HG03095 (cell line): ENCODE data around the gene MFAP3.
A peak's percentile ranks its signal among the peaks of the same experiment; 100 is the strongest.
"Not testable (repeated sequence)": the region's sequence is repeated elsewhere in the genome, so short reads cannot be mapped to it uniquely, and the experiment has no call there.

Source experiments
- ATAC-seq: cut with Tn5 transposase; IDR thresholded peaks from one replicate; pipeline ENCODE4 v1.9.1; 2021; ENCODE audit warnings: moderate library complexity; ENCODE audit not compliant: unreplicated experiment

The MFAP3 gene

DNA sequence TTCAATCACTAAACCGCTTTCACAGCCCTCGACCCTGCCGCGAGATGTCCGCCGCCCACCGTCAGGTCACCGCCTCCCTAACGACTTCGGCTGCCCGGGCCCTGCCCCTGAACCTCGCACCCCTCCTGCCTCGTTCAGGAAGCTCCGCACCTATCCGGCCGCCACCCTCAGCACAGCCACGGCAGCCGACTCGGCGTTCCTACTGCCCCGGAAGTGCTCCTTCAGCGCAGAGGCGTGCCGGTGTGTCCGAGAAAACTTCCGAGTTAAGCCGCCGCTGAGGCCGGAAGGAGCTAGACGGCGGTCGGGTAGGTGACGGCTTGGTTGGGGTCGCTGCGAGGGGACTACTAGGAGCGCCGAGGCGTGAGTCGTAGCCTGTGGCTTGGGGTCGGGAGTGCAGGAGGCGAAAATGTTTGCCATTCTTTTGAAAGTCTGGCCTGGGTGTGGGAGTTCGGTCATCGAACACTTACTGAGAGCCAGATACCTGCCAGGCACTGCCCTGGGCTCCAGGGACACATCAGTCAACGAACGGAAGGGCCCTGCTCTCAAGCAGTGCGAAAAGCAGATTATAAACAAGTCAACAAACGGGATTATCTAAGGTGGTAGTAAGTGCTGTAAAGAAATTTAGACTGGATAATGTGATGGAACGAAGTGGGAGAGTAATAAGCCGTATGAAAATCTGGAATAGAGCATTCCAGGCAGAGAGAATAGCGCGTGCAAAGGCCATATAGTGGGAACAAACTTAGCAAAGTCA is at the start of gene MFAP3, which contains the start of gene FAM114A2:
Gene MFAP3 (plus strand): TSS at position 261 of the 751 bp plus-strand sequence. CDS start 10,756 bp downstream, outside the sequence.
Gene FAM114A2 (minus strand): TSS at position 204 of the 751 bp plus-strand sequence. CDS start 3,957 bp downstream, outside the sequence.
- peak; percentile 98 for ATAC-seq

DNA sequence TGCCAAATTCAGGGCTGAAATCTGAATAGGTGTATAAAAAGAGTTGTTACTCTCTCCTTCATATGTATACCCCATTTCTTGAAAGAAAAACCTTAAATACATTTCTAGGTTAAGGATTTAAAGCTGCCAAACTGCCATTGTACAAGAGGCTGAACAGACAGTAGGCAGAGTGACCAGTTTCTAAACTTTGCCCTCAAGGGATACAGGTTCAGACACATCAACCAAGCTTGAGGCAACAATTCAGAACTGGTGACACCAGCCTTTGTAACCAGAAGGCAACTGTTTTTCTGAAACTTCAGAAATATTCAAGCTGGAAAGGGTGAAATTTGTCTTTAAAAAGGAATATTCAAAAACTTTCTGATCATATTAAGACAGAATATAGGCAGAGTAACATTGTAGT is 47.6 kb upstream of the MFAP3 start:
- no peak for ATAC-seq

DNA sequence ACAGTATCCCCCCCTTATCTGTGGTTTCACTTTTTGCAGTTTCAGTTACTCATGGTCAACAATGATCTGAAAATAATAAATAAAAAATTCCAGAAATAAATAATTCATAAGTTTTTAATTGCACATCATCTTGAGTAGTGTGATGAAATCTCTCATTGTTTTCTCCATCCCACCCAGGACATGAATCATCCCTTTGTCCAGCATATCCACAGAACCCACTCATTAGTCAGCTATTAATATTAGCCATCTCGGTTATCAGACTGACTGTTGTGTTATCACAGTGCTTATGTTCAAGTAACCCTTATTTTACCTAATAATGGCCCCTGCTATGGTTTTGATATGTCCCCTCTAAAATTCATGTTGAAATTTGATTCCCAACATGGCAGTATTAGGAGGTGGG is 40.8 kb upstream of the MFAP3 start:
- no peak for ATAC-seq

DNA sequence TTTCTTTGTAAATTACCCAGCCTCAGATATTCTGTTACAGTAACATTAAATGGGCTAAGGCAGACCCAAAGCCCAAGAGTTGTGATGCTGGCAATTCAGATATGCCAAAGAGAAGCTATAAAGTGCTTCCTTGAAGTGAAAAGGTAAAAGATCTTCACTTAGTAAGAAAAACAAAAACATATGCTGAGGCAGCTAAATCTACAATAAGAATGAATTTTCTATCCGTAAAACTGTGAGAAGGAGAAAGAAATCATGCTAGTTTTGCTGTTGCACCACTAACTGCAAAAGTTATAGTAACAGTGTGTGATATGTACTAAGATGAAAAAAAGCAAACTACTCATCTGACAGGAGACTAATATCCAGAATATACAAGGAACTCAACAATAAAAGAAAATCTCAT is 40.0 kb upstream of the MFAP3 start:
- ATAC-seq, result no peak

DNA sequence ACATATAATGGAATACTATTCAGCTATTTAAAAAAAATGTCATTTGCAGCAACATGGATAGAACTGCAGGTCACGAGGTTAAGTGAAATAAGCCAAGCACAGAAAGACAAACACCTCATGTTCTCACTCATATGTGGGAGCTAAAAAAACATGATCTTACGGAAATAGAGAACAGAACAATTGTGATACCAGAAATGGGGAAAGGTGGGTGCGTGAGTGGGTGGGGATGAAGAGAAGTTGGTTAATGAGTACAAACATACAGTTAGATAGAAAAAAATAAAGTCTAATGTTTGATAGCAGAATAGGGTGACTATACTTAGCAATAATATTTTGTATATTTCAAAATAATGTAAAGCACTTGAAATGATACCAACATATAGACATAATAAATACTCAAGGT is 38.8 kb upstream of the MFAP3 start:
- no peak for ATAC-seq

DNA sequence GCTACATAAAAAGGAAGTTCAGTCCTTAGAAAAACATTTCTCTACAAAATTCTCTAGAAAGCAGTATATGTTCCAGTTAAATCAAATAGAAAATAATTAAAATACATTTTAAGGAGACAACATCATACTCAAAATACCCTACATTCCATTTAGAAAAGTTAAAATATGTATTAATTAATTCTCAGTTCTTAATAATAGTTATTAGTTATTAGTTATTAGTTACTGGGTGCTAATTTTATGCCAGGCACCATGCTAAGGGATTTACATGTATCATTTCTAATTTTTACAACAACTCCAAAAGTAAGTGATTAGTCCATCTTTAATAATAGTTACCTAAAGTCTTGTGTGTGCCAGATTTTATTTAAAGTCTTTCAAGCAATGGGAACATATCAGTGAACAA is 38.1 kb upstream of the MFAP3 start:
- no peak for ATAC-seq

DNA sequence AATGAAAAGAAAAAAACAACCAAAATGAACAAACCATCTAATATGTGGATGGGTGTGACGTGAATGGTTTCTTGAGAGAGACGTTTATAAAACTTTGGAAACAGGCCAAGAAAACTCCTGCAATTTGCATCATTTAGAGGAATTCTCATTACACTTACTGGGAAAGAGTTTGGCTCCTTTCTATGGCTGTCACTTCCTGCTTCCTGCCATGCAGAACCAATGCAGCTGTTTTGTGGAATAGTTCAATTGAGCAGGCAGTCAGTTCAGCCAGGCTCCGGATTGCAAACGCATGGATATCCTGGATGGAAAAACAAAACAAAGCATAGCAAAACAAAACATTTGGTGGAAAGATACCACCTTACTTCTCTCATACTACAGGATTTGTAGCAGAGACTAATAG is 36.7 kb upstream of the MFAP3 start:
- no peak for ATAC-seq

DNA sequence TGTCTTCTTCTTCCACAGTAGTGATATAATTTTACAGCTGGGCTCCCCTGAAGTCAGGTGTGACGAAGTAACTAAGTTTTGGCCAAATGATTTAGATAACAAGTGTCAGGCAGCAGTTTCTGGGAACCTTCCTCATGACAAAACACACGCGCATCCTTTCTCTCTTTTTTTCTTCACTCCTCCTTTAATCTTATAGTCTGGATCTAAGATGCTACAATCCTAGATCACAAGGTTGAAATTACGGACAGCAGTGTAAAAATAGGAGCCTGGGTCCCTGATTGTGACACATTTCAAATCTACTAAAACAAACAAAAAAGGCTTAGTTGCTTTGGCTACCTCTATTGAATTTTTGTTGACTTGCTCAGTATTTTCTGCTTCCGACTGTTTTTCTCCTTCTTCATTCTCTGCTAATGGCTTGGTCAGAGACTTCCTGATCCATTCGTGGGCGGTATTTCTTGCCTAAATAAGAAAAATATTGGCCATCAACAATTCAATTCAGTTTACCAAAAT is 36.2 kb upstream of the MFAP3 start:
- no peak for ATAC-seq

DNA sequence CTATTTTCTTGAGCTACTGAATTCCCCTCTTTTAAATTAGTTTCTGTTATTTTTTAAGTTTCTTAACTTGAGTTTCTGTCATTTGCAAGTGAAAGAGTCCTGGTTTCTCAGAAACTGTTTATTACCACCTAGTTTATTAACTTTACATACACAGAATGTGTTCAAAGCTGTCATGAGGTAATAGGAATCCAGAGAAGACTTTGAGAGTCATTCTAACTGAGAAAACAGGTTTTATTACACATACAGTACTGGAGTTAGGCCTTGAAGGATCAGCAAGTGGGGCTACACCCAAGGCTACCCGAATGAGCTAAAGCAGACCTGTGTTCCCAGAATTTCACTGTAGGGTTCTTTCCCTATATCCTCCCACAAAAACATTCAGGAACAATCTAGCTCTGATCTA is 33.1 kb upstream of the MFAP3 start:
- ATAC-seq, result no peak

DNA sequence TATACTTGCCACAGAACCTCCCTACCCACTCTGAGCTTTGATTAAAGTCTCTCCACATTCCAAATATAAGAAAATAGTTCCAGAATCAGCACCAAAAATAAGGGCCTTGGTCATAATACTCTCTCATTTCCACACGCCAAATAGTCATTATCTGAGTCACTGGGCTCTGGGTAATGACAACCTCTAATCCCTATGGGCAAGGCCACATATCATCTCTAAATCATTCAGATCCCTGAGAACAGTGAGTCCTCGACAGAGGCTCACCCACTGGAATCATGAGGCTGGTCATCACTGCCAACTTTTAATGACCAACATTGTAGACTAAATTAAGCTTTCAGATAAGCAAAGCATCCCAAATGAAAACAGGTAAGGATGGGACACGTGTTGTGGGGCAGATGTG is 28.1 kb upstream of the MFAP3 start:
- no peak for ATAC-seq

DNA sequence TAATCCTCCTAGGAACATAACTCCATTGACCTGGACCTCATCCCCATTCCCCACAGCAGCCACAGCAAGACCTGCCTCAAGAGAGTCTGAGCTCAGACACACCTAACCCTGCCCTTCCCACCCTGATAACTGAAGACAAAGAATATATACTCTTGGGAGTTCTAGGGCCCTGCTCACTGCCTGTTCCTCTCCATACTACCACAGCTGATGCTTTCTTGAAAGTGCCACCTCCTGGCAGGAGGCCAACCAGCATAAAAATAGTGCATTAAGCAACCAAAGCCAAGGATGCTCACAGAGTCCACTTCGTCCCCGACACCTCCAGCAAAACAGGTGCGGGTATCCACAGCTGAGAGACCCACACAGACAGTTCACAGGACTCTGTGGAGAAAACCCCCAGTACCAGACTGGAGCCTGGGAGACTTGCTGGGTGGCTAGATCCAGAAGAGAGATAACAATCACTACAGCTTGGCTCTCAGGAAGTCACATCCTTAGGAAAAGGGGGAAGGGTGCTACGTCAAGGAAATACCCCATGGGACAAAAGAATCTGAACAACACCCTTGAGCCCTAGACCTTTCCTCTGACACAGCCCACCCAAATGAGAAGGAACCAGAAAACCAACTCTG is 23.6 kb upstream of the MFAP3 start:
- no peak for ATAC-seq

DNA sequence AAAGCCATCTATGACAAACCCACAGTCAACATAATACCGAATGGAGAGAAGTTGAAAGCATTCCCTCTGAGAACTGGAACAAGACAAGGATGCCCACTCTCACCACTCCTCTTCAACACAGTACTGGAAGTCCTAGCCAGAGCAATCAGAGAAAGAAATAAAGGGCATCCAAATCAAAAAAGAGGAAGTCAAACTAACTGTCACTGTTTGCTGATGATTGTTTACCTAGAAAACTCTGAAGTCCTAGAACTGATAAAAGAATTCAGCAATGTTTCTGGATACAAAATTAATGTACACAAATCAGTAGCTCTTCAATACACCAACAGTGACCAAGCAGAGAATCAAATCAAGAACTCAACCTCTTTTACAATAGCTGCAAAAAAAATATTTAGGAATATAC is 19.8 kb upstream of the MFAP3 start:
- not testable (repeated sequence) for ATAC-seq

DNA sequence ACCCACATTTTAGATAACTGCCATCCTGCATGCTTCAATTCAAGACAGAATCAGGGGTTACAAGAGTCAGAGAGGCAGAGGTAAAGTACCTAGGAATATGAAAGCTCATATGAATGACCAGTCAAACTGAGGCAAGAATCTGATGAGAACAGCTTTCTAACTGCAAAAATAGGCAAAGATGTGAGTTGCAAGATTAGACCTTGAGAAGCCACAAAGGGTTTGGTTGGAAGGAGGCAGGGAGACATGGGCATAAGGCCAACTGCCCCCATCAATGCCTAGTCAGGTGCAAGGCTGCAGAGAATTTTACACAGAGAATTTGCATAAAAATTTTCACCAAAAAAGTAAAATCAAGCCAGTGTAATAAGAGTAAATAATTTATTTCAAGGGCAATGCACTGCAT is 12.8 kb upstream of the MFAP3 start:
- ATAC-seq, result no peak

DNA sequence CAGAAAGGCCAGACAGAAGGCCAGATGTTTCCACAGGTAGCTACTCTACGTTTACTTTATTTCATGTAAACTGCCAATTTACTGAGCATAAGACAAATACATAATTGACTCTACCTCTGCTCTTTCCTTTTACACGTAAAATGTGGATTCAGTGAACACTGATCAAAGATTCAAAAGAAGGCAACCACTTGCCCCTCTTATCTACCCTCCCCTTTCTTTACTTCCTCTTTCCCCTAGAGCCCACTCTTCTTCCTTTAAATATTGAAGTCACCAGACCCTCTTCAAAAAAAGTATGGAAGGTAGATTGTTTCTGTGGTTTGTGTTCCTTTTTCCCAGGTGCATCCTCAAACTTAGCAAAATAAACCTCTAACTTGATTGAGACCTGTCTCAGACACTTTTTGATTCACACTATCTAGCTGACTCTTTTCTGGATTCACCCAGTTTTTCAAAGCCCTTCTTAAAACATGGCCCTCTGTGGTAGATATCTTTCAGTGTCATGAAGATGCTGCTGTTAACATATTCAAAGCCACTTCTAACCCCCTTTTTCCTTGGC is 6.8 kb upstream of the MFAP3 start:
- no peak for ATAC-seq

DNA sequence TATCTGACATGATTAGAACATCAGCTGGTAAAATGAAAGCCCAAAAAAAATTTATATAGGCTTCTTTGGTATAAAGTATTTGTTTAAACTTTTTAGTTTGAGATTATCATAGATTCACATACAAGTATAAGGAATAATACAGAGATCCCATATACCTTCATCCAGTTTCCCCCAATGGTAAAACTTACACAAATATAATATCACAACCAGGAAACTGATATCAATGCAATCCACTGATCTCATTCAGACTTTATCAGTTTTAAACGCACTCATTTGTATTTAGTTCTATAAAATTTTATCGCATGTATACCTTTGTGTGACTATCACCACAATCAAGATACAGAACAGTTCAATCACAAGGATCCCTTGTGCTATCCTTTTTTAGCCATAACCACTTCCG is 3.8 kb upstream of the MFAP3 start:
- no peak for ATAC-seq

DNA sequence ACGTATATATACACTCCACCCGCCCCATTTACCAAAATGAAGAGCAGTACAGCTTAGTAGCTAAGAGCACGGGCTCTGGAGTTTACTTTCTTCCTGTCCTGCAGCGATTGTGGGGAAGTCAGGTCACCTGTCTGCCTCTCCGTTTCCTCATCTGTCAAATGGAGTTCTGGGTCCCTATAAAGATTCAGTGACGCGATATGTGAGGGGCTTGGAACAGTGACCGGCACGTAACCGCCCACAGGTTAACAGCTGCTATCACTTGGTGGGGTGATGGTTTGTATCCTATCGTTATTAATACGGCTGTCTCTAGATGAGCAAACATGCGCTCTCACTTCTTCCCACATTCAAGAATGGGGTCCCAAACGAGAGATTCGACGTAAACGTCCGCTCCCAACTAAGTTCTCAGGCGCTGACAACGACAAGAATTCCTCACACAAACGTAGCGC is 483 bp upstream of the MFAP3 start:
- ATAC-seq, result peak; percentile 53

DNA sequence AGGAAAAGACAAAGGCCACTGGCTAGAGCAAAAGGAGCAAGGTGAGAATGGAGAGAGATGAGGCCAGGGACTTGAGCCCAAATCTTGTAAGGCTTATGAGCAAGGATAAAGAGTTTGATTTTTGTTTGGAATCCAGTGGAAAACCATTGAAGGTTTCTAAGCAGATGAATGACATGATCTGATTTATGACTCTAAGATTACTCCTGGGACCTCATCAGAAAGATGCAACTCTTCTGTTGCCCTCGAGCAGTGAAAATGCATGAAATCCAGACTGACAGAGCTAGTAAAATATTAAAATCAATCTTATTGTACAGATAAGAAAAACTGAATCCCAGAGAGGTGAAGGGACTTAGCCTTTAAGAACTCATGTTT is 677 bp downstream of the MFAP3 start:
- no peak for ATAC-seq

DNA sequence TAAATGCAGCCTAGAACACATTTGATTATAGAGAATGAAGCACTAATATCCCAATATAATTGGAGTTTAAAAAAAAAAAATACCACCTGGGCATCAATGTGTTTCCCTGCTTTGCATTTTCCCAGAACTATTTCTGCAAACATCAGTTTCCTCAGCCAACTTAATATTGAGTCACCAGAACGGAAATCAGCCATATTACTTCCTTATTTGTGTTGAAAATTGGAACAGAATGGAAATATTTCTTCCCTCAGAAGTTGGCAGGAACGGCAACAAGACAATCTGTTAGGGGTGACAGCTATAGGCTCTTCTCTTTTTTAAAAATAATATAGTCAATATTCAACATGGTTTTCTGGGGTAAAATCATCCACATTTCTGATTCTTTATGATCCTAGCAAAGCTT is 4.0 kb downstream of the MFAP3 start:
- no peak for ATAC-seq

DNA sequence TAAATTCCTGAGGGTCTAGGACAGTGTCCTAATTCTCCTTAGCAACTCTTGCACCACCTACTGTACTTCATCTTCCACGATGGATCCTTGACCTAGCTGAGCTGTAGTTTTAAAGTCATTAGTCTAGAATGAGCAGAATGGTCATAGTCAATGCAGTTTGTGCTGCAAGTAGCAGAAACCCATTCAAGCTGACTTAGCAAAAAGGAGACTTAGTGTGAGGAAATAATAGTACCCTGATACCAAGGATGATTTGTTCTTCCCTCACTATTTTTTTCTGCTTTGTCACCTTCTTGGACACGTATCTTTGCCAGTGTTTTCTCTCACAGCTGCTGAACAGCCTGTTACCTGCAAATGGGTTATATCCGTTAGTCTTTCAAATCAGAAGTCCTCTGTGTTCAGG is 5.3 kb downstream of the MFAP3 start:
- ATAC-seq, result no peak

DNA sequence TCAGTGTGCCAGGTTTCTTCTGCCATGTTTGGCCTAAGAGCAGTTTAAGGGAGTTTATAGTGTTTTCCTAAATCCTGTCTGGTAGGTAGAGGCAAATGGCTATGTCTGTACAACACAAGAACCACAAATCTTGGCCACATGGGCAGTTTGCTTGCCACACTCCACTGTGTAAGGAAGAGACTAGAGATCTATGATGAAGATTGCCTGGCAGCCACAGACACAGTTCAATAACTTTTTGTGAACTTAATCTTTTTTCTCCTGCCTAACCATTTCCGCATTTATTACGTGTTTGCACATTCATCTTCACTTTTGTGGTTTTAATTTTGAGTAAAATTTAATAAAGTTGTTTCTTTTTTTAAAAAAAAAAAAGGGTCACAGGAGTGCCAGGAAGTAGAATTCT is 5.8 kb downstream of the MFAP3 start:
- no peak for ATAC-seq

DNA sequence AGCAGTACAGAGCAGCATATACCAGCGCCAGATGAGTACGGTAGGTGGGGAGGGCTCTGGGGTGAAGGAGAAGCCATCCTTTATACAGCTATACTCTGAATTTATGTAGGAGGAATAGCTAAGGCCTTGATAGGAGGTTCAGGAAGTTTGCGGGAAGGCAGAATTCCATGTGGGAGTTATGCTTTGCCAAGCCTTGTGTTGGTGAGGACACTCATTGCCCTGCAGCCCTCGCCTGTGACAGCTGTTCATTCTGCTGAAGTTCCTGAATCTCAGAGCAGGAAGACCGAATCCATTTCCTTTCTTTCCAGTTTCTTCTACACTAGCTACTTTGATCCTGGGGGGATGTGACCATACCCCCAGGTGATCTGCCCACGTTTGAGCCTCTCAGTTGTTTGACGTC is 7.7 kb downstream of the MFAP3 start:
- ATAC-seq, result no peak

DNA sequence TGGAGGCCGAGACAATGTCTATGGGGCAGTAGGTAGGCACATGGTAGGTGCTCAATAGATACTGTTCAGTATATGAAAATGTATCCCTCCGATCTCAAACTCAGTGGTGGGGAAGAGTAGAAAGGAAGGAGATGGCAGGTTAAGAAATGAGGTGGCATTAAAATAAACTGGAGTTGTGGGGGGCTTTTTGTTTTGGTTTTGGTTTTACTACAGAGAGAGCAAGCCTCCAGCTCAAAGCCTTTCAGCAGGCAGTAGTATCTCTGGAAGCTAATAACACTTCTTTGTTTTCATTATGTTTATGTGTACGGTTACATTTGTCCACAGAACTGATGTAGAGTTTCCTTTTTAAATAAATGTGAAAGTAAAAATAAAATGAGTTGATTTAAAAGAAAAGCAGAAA is 8.6 kb downstream of the MFAP3 start:
- no peak for ATAC-seq
